Suprapubic skin (tissue), 4 donors: ENCODE data around the gene CPT1C. TPM values are rescaled to one million over a fixed set of nuclear protein-coding genes. Genes with fewer than 3 reads are reported as not detected.

Experiments used
- DNase-seq, 2 donors: peaks; one replicate each; pipeline ENCODE4 v3.0.0-alpha.2; 2019; ENCODE audit warnings: low spot score in 2 of 2
- H3K27ac ChIP-seq: fragments of 200-600 bp; sonication (generic); one replicate; pipeline ENCODE4 v1.5.1; 2019
- H3K27me3 ChIP-seq: fragments of 200-600 bp; sonication (generic); one replicate; pipeline ENCODE4 v1.5.1; 2019
- H3K36me3 ChIP-seq: fragments of 200-600 bp; sonication (generic); one replicate; pipeline ENCODE4 v1.5.1; 2019
- H3K4me1 ChIP-seq: fragments of 200-600 bp; sonication (generic); one replicate; pipeline ENCODE4 v1.5.1; 2019
- H3K4me3 ChIP-seq: fragments of 200-600 bp; sonication (generic); one replicate; pipeline ENCODE4 v1.5.1; 2019; ENCODE audit warnings: mild to moderate bottlenecking
- H3K9me3 ChIP-seq: fragments of 200-600 bp; sonication (generic); one replicate; pipeline ENCODE4 v1.5.1; 2019
- EP300 ChIP-seq: sonication (generic); formaldehyde crosslinking; IDR thresholded peaks from one replicate; pipeline ENCODE4 v1.6.1; 2017; ENCODE audit warnings: antibody characterized with exemption
- POLR2A ChIP-seq, 2 donors: fragments of 450-650 bp; IDR thresholded peaks; one replicate each; pipeline ENCODE4 v1.6.1; 2017; ENCODE audit warnings: antibody characterized with exemption in 2 of 2, mild to moderate bottlenecking in 2 of 2, moderate library complexity in 2 of 2
- POLR2AphosphoS5 ChIP-seq, 3 donors: sonication (generic); formaldehyde crosslinking; IDR thresholded peaks; one replicate each; pipeline ENCODE4 v1.6.1; 2017; ENCODE audit warnings: antibody characterized with exemption in 3 of 3
- WGBS: methylation state at CpG from one replicate; pipeline ENCODE4 v1.1.5; 2018; 5-methylcytosine and 5-hydroxymethylcytosine counted together
- total RNA-seq, 4 donors: library from RNA; depleted of rRNA; stranded (reverse); fragments of >200 nt; gene quantifications; one replicate each; pipeline ENCODE4 v1.1.0, GENCODE V29; 2016
- TF ChIP-seq, protein P1 (sequence below), 2 donors: fragments of 200-600 bp in 1 of 2; fragments of 450-650 bp in 1 of 2; sonication (generic) in 1 of 2; IDR thresholded peaks; one replicate each; pipeline ENCODE4 v1.5.1; 2016 to 2019; ENCODE audit warnings: antibody characterized with exemption in 2 of 2, mild to moderate bottlenecking in 1 of 2, moderate library complexity in 1 of 2

The CPT1C gene
- total RNA-seq, 4 donors from 2014 or later, result 0.57 to 1.2 (median 0.92) TPM

DNA sequence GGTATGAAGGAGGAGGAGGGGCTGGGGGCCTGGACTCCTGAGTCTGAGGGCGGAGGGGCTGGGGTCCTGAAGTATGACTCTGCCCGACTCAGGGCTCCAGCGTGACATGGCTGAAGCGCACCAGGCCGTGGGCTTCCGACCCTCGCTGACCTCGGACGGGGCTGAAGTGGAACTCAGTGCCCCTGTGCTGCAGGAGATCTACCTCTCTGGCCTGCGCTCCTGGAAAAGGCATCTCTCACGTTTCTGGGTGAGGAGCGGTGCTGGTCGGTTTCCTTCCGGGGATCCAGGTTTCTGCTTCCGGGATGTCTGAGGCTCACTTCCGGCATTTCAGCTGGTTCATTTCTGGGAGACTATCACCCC lies 1.2 kb downstream of the CPT1C start:
- TF ChIP-seq POLR2A (IDR thresholded peaks at IDR 0.05), result no peak
- TF ChIP-seq EP300, result no peak
- TF ChIP-seq, protein P1, sequence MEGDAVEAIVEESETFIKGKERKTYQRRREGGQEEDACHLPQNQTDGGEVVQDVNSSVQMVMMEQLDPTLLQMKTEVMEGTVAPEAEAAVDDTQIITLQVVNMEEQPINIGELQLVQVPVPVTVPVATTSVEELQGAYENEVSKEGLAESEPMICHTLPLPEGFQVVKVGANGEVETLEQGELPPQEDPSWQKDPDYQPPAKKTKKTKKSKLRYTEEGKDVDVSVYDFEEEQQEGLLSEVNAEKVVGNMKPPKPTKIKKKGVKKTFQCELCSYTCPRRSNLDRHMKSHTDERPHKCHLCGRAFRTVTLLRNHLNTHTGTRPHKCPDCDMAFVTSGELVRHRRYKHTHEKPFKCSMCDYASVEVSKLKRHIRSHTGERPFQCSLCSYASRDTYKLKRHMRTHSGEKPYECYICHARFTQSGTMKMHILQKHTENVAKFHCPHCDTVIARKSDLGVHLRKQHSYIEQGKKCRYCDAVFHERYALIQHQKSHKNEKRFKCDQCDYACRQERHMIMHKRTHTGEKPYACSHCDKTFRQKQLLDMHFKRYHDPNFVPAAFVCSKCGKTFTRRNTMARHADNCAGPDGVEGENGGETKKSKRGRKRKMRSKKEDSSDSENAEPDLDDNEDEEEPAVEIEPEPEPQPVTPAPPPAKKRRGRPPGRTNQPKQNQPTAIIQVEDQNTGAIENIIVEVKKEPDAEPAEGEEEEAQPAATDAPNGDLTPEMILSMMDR (IDR thresholded peaks at IDR 0.05), result no peak
- TF ChIP-seq POLR2AphosphoS5 (IDR thresholded peaks at IDR 0.05), result no peak
- H3K4me3 ChIP-seq, result no peak overlapping the region

DNA sequence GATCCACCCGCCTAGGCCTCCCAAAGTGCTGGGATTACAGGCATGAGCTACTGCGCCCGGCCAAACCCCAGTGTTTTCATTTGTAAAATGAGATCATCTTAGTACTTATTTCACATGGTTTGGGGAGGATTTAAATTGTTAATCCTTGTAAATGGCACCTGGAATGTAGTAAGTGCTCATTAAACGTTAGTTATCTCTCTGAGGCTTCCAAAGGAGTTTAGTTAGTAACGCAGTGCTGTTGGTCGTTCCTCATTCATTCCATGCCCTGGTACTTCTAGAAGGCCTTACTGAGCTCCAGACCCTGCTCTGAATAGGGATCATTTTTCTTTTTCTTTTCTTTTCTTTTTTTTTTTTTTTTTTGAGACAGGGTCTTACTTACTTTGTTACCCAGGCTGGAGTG lies 5.2 kb downstream of the CPT1C start:
- H3K4me3 ChIP-seq, result no peak overlapping the region
- H3K36me3 ChIP-seq, result no peaks in the 10 kb centered on the region
- WGBS, result 79% methylated on average over 6 of the region's 6 CpGs
- no peaks in the 10 kb centered on the region for H3K27me3 ChIP-seq
- no peak for DNase-seq
- H3K9me3 ChIP-seq, result no peaks in the 10 kb centered on the region
- H3K4me1 ChIP-seq, result peaks cover 6% of the 10 kb centered on the region
- TF ChIP-seq POLR2A (IDR thresholded peaks at IDR 0.05), result no peak
- no peak for TF ChIP-seq EP300
- H3K27ac ChIP-seq, result no peak overlapping the region

More for the DNA sequence above, 1.2 kb downstream of the CPT1C start:
- Histone ChIP-seq H3K27me3 (no peaks in the 10 kb centered on the region), H3K27ac (no peak overlapping the region), H3K9me3 (no peaks in the 10 kb centered on the region), H3K4me1 (peaks cover 27% of the 10 kb centered on the region), H3K36me3 (peaks cover 1% of the 10 kb centered on the region)
- WGBS, result 77% methylated on average over 16 of the region's 16 CpGs
- no peak for DNase-seq

DNA sequence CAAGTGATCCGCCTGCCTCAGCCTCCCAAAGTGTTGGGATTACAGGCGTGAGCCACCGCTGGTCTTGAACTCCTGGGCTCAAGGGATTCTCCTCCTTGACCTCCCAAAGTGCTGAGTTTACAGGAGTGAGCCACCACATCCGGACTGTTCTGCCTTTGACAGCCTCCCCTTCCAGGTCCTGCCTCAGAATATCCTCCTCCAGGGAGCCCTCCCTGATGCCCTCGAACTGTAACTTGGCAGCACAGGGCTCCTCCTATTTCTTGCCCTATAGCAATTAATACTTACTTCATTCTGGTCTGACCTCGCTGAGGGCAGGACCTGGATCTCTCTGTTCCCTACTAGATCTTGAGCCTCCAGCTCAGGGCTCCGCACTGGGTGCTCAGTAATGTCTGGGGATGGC lies 5.9 kb downstream of the CPT1C start:
- TF ChIP-seq POLR2A (IDR thresholded peaks at IDR 0.05) (no peak), POLR2AphosphoS5 (IDR thresholded peaks at IDR 0.05) (no peak), EP300 (no peak)
- TF ChIP-seq, protein P1 (IDR thresholded peaks at IDR 0.05), result no peak
- Histone ChIP-seq H3K4me3 (no peak overlapping the region), H3K27ac (no peak overlapping the region), H3K36me3 (no peaks in the 10 kb centered on the region), H3K9me3 (no peaks in the 10 kb centered on the region), H3K27me3 (peaks cover 3% of the 10 kb centered on the region), H3K4me1 (no peaks in the 10 kb centered on the region)
- no peak for DNase-seq
- 97% methylated on average over 7 of the region's 7 CpGs for WGBS

DNA sequence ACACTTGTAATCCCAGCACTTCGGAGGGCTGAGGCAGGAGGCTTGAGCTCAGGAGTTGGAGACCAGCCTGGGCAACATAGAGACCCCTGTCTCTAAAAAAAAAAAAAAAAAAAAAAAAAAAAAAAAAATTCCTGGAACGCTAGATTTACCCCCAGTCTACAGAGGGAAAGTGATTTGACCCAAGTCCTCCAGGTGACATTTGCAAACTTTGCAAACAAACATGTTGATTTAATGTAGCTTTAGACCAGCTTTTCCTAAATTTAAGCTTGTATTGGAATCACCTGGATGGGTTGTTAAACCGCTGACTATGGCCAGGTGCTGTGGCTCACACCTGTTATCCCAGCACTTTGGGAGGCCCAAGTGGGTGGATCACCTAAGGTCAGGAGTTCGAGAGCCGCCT lies 8.4 kb downstream of the CPT1C start:
- no peaks in the 10 kb centered on the region for H3K4me1 ChIP-seq
- no peaks in the 10 kb centered on the region for H3K9me3 ChIP-seq
- no peak overlapping the region for H3K27ac ChIP-seq
- no peaks in the 10 kb centered on the region for H3K36me3 ChIP-seq
- DNase-seq, result no peak
- TF ChIP-seq, protein P1 (IDR thresholded peaks at IDR 0.05), result no peak
- no peak for TF ChIP-seq POLR2AphosphoS5 (IDR thresholded peaks at IDR 0.05)
- TF ChIP-seq EP300, result no peak
- TF ChIP-seq POLR2A (IDR thresholded peaks at IDR 0.05), result no peak
- peaks cover 3% of the 10 kb centered on the region for H3K27me3 ChIP-seq
- H3K4me3 ChIP-seq, result no peak overlapping the region
- WGBS, result 97% methylated on average over 5 of the region's 5 CpGs

DNA sequence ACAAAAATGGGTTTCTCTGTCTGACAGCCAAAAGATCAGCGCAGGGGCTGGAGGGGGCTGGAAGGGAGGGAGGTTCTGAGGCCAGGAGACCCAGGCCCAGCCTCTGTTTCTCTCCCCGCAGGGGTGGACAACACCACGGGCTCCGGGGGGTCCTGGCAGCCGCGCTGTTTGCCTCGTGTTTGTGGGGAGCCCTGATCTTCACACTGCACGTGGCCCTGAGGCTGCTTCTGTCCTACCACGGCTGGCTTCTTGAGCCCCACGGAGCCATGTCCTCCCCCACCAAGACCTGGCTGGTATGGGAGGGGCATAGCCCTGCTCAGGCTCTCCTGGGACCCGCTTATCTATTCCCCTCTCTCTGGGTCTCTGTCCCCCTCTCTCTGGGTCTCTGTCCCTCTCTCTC lies 9.6 kb downstream of the CPT1C start:
- no peaks in the 10 kb centered on the region for H3K36me3 ChIP-seq
- TF ChIP-seq, protein P1 (IDR thresholded peaks at IDR 0.05), result no peak
- H3K4me3 ChIP-seq, result no peak overlapping the region
- no peaks in the 10 kb centered on the region for H3K4me1 ChIP-seq
- H3K9me3 ChIP-seq, result no peaks in the 10 kb centered on the region
- no peak for DNase-seq
- no peak overlapping the region for H3K27ac ChIP-seq
- H3K27me3 ChIP-seq, result peaks cover 3% of the 10 kb centered on the region
- 56% methylated on average over 3 of the region's 11 CpGs for WGBS

DNA sequence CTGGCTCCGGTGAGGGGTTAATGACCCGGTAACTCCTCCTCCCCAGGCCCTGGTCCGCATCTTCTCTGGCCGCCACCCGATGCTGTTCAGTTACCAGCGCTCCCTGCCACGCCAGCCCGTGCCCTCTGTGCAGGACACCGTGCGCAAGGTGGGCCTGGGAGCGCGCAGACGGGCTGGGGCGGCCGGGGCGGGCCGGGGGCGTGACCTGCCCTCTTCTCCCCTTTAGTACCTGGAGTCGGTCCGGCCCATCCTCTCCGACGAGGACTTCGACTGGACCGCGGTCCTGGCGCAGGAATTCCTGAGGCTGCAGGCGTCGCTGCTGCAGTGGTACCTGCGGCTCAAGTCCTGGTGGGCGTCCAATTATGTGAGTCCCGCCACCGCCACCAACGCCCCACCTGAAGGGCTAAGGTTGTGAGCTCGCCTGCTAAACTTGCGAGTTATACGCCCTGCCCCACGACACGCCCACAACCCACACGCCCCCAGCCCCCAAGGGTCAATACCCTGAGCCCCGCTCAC lies 10.4 kb downstream of the CPT1C start:
- 36% methylated on average over 37 of the region's 40 CpGs for WGBS
- Histone ChIP-seq H3K9me3 (no peaks in the 10 kb centered on the region), H3K27me3 (peaks cover 3% of the 10 kb centered on the region), H3K4me1 (no peaks in the 10 kb centered on the region), H3K36me3 (no peaks in the 10 kb centered on the region), H3K27ac (no peak overlapping the region), H3K4me3 (no peak overlapping the region)
- no peak for DNase-seq
- TF ChIP-seq EP300 (no peak), POLR2AphosphoS5 (IDR thresholded peaks at IDR 0.05) (no peak), POLR2A (IDR thresholded peaks at IDR 0.05) (no peak)
- TF ChIP-seq, protein P1 (IDR thresholded peaks at IDR 0.05), result no peak
